Activated CD8-positive, alpha-beta memory T cell treated with anti-CD3 and anti-CD28 coated beads for 48 hours (primary cell): ENCODE results near the gene WNT5B.
"Not testable (repeated sequence)": the region's sequence is repeated elsewhere in the genome, so short reads cannot be mapped to it uniquely, and the experiment has no call there.

ENCODE experiments used
- DNase-seq, 3 experiments: peaks; one replicate each; pipeline ENCODE4 v3.0.0-alpha.2; 2020; ENCODE audit warnings: low read depth in 2 of 3, low spot score in 2 of 3

The WNT5B gene

DNA sequence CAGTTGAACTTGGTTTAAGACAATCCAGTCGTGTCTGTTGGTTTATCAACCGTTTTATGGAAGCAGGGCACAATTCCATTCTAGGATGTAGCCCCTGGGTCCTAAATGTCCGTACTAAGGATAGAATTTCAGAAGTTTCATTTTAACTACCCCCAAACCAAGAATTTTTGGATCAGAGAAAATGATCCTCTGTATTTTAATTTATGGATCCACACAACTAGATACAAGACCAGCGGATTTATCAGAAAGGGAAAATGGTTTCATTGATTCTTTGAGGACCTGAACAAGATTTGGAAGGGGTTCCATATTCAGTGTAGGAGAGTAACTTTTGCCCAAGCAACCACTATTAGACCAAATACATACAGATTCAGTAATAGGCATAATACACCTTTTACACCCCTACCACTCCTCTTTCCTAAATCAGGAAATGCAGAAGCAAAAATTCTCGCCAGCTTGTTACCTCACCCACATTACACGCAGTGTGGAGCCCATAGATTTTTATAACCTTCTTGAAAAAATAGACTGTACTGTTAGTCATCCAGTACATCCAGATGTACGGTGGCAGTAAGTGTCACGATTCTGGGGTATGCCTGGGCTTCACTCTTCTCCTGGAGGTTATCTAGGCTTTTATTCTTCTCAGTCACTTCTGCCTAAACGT lies 33.2 kb upstream of the WNT5B start:
- no peak for DNase-seq

DNA sequence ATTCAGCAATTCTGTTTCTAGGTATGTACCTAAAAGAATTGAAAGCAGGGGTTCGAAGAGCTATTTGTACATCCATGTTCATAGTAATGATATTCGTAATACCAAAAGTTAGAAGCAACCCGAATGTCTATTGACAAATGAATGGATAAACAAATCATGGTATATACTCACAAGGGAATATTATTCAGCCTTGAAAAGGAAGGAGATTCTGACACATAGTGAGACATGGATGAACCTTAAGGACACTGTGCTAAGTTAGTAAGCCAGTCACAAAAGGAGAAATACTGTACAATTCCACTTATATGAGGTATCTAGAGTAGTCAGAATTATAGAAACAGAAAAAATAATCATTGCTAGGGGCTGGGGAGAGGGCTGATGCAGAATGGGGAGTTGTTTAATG lies 30.3 kb upstream of the WNT5B start:
- no peak for DNase-seq

DNA sequence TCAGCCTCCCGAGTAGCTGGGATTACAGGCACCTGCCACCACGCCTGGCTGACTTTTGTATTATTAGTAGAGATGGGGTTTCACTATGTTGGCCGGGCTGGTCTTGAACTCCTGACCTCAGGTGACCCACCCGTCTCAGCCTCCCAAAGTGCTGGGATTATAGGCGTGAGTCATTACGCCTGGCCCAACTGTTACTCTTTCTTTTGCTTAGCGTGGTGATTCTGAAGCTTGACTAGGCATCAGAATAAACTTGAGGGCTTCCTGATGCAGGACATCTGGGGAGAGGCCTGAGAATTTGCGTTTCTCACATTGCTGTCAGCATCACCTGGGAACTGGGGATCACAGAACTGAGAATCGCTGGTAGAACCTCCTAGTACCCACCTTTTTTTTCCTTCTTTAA lies 26.3 kb upstream of the WNT5B start:
- not testable (repeated sequence) for DNase-seq

DNA sequence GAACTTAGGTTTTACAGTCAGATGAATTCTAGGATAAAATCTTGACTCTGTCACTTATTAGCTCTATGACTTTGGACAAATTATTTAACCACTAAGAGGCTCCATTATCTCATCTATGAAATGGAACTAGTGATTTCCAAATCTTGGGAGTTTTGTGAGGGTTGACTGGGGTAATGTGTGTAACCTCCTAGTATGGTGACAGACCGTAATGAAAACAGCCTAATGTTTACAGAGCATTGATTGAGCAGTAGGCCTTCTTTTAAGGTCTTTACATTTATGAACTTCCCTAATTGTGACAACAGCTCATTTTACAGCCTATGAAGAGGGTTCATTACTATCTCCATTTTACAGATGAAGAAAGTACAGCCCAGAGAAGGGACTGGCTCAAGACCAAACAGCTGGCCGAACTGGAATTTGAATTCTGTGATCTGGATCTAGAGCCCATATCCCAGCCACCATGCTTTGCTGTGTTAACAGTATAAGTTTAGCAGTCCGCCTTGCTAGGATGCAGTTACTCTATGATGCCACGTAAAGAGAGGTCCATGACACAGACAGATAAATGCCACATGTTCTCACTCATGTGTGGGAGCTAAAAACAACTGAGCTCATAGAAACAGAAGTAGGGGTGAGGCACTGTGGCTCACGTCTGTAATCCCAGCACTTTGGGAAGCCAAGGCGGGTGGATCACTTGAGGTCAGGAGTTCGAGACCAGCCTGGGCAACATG lies 25.6 kb upstream of the WNT5B start:
- DNase-seq: no peak

DNA sequence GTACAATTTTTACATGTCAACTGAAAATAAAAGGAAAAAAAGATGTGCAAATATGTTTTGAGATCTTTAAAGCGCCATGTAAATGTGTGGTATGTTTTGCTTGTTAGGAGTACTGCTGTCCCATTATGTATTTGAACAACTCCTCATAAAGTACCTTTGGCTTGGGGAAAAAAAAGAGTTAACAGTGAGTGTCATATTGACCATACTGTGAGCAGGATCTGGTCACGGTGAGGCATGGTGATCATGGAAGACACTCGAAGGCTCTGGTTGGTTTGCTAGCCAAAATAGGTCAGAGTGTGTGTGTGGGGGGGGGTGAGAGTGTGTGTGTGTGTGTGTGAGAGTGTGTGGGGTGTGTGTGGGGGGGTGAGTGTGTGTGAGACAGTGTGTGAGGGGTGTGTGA lies 24.6 kb upstream of the WNT5B start:
- no peak for DNase-seq

DNA sequence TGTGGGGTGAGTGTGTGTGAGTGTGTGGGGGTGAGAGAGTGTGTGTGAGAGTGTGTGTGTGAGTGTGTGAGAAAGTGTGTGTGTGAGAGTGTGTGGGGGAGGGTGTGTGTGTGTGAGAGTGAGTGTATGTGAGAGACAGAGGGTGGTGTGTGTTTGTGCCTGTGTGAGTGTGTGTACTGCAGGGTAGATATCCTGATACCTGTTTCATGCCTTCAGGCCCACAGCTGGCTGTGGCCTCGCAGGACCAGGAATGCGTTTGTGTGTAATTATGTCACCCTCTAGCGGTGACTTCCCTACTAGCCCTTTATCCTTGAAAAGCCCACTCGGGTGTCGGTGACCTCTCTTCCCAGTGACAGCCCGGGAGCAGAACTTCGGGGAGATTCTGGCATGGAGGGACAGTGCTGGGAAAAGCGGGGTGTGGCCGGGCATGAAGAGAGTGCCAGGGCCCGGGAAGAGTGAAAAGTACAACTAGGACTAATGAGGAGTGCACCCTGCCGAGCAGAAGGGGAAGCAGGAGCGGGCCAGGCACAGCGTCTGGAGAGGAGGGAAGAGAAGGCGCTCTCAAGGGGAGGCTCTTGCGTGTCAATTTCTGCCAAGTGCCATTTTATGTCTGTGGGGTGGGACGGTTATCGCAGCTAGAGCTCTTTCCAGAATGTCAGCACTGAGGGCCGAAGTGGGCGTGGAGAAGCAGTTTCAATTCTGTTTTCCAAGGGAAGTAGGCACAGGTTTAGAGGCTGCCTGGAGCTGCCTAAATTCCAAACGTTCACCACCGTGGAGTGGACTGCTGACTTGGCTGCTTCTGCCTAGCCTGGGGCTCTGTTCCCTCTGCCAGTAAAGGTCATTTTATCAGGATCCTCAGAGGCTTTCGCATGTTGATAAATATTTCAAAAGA lies 23.7 kb upstream of the WNT5B start:
- no peak for DNase-seq

DNA sequence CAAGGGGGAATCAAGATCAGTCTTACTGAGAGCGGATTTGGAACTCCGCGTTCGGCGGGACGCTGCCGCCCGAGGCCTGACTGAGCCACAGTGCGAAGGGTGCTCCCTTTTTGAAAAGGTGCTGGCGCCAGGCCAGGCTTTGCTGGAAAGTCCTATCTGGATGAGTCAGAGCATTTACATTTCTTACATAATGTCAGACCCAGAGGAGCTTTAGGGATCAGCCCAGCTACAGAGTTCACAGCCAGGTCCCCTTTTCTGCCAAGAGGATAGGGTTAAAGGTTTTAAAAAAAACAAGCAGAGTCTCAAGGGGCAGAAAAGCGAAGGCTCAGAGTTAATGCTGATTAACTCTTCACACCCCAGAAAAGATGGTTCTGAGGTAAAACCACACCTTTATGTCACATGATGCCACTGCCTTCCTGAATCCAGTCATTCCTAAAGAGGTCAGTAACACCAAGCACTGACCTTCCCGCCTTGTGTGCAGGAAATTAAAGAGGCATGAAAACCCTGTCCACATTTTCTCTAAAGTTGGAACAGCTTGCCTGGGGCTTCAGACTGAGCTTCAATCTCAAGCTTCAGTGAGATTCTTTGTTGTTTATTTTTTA lies 22.9 kb upstream of the WNT5B start:
- DNase-seq: peak in 2 of 3 experiments; percentile 37 to 40

DNA sequence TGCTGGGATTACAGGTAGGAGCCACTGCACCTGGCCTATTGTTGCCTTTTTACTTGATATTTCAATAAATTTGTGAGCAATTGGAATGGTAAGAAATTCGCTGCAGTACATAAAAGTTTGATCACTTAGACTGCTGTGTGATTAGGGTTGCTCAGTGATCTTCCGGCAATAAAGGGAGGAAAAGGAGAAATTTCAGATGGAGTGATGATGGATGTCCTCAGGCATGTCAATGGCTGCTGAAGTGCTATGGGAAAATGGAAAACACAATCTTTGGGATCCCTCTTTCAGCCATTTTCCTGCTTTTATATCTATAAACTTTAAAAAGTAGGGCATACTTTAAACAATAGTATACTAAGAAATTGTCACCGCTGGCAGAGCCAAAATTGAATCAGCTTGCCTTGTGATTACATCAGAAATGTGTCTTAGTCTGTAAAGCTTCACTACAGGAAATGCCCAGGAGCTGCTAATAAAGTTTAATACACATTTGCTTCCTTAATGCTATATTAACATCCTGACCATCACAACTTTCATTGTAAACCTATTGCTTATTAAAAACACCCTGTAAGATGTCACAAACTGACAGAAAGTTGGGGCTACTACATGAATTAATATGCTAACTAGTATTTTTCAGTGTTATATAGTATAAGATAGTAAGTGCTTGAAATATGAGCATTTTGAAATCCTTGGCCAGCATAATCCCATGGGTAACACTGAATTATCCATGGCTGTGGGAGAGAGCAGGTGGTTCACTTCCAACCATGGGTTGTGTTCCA lies 20.9 kb upstream of the WNT5B start:
- DNase-seq: no peak

DNA sequence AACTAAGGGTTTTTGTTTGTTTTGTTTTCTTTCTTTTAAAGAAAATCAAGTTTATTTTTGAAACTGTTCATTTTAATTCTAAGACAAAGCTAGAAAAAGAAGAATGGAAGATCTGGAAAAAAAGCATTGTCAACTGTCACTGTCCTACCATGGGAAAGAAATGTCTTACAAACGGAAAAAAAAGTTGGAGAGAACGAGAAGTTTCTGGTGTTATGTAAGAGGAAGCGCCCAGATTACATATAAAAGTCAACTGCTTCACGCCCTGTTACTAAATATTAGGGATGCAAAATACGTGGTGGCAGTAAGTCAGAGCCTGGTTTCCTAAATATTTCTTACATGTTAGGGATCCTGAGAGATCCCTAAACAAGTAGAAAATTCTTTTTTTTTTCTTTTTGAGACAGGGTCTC lies 20.3 kb upstream of the WNT5B start:
- no peak for DNase-seq

DNA sequence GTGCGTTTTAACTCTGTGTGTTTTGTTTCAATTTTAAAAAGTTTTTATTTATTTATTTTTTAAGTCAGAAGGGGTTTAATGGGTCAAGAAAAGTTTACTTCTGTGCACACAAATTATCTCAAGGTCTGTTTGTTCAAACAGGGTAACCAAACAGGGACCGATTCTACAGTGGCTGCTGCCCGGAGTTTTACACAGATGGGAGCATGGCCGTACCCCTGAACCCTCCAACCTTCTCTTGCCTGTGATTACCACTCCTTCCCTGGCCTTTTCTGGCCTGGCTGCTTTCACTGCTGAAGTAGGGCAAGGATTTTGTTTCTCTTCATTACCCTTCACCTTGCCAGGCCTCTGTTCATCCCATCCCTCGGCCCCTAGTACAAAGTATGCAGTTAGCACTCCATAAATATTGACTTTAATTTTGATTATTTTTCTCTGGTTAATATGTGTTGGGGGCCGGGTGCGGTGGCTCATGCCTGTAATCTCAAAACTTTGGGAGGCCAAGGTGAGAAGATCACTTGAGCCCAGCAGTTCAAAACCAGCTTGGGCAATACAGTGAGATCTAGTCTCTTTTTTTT lies 18.9 kb upstream of the WNT5B start:
- DNase-seq: no peak

DNA sequence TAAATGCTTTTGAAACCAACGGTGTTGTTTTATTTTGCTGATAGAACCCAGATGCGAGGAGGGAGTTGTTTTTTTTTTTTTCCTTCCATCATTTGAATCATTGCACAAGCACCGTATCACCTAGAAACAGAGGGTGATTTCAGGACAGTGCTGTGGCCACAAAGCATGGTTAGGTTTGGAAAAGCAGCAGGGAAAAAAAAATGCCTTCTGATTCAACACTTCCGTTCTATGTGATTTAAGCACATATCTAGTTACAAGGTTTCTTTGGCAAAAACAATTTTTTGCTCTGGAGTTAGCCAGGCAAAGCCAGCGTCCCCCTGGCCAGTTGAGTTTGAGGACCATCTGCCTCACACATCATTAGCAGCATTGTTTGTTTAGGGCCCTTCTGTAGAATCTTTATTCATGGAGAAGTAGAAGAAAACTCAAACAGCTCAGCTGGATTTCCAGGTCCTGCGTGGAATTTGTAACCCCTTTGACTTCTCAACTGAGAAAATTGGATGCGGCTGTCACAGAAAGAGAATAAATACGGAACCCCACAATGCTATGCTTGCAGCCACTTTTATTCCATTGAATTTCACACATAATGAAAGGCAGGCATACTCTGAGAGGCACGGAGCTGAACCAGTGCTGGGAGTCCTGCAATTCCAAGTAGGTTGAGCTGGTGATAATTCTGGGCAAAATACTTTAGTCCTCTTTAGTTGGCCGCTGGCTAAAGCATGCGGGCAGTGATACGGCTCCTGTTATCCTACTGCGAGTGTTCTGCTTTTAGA lies 17.0 kb upstream of the WNT5B start:
- no peak for DNase-seq

DNA sequence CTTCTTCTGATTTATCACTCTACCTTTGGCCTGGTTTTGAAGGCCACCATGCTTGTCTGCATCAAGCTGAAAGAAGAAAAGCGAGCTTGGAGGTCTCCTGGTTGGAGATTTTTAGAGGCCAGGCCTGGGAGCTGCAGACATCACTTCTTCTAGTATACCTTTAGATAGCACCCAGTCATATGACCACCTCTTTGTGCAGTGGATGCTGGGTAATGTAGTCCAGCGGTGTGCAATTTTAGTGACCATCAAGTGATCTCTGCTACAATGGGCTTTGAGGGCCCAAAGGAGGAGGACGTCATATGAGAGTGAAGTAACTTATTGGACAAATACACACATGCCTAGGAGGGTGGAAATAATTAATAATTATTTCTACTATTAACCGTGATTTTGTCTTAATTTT lies 15.2 kb upstream of the WNT5B start:
- DNase-seq: no peak

DNA sequence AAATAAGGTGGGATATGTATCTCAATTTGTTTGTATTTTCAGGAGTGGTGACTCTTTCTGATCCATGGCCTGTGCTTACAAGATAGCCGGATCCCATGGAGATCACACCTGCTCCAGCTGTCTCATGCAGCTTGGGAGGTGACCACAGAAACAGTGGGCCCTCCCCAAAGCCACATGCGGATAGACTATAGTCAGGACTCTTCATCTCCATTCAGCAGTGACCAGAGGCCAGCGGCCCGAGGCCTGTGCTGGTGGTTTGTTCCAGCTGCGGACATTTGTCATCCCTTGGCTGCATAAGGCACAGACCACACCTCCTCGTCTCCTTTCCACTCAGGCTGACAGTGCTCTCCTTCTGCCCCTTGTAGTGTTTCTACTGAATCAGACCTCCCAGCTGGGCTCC lies 14.7 kb upstream of the WNT5B start:
- DNase-seq: no peak

DNA sequence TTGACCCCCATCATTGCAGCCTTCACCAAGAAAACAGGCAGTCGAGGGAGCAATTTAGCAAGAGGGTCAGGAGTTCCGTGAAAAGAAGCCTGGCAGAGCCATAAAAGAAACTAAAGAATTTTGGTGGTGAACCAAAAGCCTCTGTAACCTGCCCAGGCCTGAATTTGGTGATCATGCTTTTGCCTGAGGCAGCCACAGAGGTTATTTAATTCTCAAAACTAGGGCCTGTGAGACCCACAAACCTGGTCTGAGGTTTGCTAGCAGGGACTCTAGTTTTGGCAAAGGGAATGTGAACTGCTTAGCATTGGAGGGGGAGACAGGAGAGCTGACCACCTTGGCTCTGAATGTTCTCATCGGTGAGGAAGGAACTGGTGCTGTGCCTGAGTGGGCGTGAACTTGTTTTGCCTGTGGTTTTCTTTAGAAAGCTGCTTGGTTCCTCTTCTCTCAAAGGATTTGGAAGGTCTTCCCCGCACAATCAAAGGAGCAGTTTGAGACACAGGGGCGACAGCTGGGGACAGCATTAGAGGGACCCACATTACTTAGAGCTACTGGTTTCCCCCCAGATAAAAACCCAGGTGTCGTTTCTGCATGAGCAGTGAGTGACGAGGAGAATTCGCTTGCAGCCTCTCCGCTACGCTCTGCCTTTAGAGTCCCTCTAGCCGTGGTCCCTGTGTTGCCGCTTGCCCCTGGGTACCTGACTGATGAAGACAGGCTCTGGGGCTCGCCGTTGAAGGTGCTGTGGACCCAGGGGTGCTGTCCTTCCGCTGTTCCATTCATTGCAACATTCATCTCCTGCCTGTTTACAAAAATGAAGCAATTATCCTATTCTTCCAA lies 12.6 kb upstream of the WNT5B start:
- DNase-seq: no peak

DNA sequence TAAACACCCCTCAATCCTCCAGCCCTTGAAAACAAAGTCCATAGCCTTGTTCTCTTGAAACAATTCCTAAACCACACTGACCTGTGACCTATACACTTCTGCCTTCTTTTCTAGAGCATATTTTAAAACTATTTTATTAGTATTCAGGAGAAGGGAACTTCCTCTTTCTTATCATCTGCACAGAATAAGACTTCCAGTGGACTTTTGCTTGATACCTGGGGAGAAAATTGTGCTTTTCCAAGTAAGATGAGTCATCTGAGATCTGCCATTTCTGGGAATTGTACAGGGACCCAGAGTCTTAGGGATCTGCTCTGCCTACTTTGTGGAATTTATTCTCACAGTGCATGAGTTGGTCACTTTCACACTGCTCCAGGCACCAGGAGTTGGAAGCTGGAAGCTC lies 10.5 kb upstream of the WNT5B start:
- no peak for DNase-seq

DNA sequence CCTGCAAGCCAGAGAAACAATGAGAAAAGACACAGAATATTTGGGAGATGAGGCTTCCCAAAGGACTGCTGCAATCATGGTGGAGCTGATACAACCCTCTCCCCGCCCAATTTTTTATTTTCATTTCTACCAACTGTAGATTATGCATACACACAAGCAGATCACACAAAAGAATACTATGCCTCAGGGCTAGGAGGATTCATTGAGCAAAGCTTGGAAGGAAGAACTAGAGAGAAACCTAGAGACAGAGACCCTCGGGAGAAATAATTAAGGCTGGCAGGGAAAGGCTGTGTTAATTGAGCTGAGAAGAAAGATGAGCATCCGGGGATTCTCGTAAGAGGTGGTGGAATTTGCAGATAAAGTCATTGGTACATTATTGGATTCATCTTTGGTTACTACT lies 9.9 kb upstream of the WNT5B start:
- DNase-seq: no peak

DNA sequence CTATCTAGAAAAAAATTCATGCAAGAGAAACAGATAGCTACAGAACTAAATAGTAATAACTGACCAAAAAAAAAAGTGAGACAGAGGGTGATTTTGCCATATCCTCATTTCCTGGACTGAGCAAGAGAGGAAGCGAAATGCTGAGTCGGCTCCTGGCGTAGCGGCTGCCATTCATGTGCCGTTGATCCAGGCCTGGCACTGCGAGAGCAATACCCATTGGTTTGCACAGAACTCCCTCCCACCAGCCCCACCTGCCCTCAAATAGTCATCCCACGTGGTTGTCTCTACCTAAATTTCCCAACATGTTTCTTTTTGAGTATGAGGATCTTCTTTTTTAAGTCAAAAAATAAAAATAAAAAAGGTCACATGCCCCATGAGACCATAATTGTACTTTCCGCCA lies 9.4 kb upstream of the WNT5B start:
- DNase-seq: no peak

DNA sequence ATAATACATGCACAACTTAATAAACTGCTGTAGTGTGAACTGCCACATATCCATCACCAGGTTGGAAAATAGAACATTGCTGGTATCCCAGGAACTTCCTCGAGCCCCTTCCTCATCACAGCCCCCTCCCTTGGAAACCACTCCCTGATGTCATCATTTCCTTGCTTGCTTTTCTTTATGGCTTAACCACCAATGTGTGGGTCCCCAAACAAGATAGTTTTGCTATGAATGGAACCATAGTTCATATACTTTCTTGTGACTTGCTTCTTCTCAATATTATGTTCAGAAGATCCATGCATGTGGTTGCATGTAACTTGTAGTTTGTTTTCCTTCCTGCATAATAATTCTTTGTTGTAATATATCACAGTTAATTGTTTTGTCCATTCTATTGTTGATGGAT lies 8.9 kb upstream of the WNT5B start:
- DNase-seq: no peak

DNA sequence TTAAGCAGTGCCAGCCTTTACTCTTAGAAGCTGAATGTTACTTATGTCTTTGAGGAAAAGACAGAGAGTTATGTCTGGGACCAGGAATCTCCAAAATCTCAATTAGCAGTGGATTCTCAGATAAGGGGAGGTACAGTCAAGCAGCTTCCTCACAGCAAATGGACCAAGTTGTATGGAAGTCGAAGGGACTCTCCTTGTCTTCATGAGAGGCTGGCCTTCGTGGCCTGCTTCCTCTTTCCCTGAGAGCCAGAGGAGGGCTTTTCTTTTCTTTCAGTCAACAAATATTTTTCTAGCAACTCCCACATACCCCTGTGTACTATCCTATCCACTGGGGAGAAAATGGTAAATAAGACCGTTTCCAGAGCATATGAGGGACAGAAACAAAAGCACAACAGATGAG lies 6.6 kb upstream of the WNT5B start:
- DNase-seq: no peak
